M059J (cell line): ENCODE results near the gene MGLL. TPM values are rescaled to one million over a fixed set of nuclear protein-coding genes. Genes with fewer than 3 reads are reported as not detected.
"Not testable (repeated sequence)": the region's sequence is repeated elsewhere in the genome, so short reads cannot be mapped to it uniquely, and the experiment has no call there.

ENCODE experiments used
- DNase-seq: peaks from one replicate; pipeline ENCODE4 v3.0.0-alpha.2; 2012; ENCODE audit warnings: low read depth
- total RNA-seq: library from RNA; depleted of rRNA; stranded (reverse); fragments of >200 nt; shearing (Covaris generic); gene quantifications from 2 replicates; pipeline ENCODE4 v1.2.3, GENCODE V29; 2014

The MGLL gene
- total RNA-seq, 1 experiment from 2014 or later, result 17.0 TPM

DNA sequence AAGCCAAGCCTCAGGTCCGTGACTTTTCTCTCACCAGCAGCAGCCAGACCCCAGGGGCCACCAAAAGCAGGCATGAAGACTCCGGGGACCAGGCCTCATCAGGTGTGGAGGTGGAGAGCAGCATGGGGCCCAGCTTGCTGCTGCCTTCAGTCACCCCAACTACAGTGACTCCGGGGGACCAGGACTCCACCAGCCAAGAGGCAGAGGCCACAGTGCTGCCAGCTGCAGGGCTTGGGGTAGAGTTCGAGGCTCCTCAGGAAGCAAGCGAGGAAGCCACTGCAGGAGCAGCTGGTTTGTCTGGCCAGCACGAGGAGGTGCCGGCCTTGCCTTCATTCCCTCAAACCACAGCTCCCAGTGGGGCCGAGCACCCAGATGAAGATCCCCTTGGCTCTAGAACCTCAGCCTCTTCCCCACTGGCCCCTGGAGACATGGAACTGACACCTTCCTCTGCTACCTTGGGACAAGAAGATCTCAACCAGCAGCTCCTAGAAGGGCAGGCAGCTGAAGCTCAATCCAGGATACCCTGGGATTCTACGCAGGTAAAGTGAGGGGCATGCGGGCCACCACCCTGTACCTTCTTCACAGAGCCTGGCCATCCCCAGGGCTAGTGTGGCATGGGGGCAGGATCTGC lies 161.6 kb downstream of the MGLL start:
- DNase-seq, result no peak

DNA sequence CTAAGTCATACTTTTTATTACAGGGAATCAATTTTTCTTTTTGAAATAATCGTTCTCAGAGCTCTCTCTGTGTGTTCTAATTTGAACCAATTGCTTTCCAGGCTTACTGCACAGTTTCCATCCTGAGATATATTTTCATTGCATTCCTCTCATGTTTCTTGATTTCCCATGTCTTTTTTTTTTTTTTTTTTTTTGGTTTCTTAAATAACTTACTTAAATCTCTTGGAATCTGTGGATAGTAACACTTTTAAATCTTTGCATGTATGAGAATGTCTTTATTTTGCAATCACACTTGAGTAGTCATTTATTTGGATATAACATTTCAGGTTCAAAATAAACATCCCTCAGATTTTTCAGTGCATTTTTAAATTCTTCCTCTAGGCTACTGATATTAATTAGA lies 164.1 kb downstream of the MGLL start:
- DNase-seq, result no peak

DNA sequence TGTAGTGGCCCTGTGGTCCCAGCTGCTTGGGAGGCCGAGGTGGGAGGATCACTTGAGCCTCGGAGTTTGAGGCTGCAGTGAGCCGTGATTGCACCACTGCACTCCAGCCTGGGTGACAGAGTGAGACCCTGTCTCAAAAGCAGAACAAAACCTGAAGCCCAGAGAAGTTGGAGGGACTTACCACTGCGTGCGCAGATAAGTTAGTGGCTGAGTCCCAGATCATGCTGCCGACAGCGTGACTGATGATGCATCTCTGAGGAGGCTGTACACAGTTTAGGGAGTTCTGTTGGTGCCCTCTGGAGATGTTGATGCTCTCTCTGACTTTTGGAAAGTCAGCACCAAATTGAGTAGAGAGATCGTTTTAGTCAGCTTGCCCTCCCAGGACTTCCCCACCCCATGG lies 165.4 kb downstream of the MGLL start:
- DNase-seq, result no peak

DNA sequence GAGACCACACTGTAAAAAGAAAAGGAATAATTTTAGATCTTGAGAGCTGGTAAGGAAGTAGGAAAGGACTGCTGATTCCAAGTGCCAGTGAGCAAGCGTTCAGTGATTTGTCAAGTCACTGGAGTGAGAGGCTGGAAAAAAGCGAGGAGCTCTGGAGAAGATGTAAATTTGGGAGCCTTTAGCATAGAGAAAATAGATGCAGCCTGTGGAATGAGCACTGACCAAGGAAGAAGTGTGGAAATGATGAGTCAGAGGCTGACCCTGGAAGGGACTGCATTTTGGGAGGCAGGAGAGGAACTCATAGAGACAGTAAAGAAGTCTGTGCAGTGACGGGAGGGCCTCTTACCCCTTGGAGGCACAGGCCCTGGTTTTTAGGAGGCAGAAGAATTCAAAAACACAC lies 166.7 kb downstream of the MGLL start:
- DNase-seq, result peak; percentile 81

DNA sequence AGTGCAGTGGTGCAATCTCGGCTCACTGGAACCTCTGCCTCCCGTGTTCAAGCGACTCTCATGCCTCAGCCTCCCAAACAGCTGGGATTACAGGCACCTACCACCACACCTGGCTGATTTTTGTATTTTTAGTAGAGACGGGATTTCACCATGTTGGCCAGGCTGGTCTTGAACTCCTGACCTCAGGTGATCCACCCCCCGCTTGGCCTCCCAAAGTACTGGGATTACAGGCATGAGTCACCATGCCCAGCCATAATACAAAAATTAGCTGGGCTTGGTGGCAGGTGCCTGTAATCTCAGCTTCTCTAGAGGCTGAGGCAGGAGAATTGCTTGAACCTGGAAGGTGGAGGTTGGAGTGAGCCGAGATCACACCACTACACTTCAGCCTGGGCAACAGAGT lies 167.3 kb downstream of the MGLL start:
- not testable (repeated sequence) for DNase-seq

DNA sequence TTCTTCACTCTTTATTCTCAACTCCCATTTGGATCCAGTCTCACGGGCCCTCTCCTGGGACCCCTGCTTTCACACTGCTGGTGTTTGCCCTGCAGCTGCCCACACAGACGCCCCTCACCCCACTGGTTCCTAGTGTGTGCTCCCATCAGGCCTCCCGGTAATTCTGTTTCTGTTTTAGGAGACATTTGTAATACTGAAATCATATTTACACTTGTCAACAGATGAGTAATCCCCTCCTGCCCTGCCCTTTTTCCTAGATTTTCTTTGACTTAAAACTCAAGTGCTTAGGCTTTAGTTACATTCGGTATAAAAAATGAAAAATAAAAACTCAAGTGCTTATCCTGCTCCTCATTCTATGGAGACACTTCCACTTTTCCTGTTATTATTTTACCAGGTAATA lies 167.9 kb downstream of the MGLL start:
- no peak for DNase-seq

DNA sequence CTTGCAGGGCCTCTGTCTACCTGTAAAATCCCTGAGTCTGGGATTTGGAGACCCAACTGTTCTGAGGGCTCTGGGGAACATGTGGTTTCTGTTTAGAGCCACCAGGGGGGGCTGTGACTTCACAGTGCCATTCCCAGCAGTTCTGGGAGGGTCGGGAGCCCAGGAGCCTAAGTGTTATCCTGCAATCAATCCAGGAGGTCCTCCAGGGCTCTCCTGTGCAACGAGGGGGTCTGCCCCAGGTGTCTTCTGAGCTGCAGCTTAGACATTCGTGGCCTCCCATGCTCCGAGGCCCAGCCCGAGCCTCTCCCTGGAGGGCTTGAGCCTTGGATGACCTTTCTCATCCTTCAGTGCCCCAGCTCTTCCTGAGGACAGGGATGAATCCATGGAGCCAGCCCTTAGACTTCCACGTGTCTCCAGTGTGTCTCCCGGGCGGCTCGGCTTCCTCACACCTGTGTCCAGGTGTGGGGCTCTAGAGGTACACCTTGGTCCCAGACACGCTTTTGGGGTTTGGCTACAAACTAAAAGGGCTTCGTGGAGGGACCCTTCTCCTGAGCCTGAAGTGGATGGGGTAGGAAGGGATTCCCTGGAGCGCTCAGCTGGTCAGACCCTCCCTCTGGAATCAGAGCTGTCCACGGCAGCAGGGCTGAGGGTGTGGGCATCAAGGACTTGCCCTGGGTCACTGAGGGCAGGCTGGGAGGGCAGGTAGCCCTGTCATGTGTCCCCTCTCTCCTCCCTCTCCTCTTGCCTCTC lies 169.9 kb downstream of the MGLL start:
- peak; percentile 62 for DNase-seq

DNA sequence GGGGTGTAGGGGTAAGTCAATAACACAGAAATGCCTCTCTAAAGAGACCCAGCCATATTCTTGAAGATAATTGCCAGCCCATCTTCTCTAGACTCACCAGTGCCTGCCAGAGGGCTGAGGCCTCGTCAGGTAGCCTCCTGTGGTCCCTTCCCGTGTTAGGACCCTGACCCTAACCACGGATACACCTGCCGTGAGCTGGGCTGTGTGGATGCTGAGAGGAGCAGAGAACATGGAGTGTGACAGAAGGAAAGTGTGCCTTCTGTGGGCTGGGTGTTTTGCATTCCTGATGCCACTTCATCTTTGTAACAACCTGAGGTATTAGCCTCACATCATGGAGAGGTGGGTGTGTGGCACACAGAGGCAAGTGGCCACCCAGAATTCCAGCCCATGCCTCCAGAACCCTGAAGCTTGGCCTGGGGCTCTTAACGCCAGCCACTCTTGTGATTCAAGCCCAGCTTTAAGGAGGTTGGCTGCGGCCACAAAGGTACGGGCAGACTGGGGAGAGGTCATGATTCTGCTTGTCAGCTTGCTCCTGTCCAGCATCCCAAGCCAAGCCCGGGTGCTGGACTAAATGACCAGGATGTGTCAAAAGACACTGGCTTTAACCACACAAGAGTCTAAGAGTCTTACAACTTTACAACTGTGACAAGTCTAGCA lies 170.7 kb downstream of the MGLL start:
- DNase-seq, result no peak

DNA sequence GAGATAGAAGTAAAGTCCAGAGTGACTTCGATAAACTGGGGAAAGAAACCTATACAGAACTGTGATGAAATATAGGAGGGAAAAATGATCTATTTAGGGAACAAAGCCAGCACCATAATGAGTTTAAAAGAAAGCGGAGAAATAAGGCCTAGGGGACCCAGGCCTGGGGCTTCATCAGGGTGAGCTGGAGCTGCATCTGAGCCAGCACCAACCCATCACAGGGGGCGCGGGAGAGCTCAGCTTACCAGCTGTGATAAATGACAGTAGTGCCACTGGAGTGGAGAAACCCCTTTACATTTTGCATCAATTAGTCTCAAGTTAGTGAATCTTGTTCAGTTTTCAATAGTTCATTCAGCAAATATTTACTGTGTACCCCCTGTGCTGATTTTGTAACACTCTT lies 172.1 kb downstream of the MGLL start:
- DNase-seq, result no peak

DNA sequence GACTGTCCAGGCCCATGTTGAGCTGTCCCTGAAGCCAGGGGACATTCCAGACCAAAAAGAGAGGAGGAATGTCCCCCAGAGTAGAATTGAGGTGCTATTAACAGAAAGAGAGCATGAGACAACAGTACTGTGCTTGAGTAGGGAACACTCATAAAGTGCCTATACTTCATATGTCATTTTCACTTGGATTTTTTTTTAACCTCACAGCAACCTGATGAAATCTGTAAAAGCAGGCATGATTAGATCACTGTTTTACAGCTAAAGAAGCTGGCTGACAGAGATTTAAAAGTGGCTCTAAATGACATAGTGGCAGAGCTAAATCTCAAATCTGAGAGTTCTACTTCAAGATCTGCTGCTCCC lies 174.5 kb downstream of the MGLL start:
- no peak for DNase-seq

DNA sequence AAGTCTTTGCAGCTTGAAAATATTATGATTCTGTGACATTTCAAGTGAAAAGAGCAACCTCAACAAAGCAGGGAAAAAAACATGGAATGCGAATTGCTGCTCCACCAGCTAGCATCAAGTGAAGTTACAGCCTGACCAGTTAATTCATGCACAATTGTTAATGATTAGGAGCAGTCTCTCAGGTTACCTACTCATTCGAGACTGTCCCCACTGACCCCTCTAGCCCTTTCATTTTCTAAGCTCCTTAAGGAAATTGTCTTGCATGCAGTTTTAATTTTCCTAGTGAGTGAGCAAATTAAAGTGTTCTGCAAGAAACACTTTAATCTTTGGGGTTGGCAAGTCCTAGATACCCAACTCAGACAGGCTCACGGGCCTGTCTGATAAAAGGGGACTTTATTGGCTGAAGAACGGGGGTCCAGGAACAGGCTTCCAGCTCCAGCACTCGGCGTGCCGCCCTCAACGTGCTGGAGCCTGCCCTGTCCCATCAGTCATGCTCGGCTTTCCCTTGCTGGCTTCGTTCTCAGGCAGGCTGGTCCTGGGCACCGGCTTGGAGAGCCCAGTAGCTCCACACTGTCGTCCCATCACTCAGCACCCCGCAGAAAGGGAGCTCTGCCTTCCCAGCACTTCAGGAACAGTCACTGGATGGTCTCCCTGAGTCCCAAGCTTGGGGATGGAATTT lies 175.0 kb downstream of the MGLL start:
- DNase-seq, result no peak

DNA sequence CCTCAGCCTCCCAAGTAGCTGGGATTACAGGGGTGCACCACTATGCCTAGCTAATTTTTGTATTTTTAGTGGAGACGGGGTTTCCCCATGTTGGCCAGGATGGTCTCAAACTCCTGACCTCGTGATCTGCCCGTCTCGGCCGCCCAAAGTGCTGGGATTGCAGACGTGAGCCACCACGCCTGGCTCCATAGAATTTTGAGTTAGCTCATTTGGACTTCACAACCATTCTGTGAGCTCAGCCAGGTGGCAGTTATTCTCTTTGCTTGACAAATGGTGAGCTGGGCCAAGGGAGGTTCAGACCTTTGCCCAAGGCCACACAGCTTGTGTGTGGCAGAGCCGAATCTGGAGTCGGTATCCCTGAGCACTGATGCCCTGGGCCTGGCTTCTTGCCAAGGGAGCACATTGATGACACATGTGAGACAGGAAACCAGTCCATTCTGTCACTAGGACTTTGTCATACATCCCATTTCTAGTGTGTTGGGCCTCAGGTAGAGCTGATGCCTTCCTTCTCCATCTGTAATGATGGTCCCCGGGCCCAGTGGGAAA lies 175.7 kb downstream of the MGLL start:
- DNase-seq, result no peak

DNA sequence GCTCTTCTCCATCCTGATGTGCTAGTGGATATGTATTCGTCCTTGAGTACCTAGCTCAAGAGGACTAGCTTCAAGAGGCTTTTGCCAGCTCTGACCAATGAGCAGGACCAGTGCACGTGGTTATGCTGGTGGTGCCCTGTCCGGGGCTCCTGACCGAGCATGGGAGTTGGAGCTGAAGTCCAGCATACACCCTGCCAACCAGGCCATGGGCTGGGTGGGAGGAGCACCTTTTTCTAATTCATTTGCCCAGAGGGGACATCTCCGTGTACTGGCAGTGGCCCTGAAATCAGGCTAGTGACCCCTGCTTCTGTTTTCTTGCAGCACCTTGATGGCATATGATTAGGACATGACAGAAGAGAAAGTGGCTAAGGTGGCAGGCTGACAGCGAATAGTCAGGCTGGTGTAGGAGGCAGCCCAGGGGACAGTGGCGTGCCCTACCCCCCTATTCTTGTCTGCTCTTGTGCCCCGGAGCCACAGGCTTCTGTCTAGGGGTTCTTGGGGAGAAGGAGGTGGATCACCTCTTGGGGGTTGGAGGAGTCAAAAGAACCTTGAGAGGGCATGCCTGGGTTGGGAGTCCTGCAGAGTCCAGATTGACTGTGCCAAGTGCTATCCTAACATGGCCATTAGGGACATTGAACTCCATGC lies 176.8 kb downstream of the MGLL start:
- no peak for DNase-seq

DNA sequence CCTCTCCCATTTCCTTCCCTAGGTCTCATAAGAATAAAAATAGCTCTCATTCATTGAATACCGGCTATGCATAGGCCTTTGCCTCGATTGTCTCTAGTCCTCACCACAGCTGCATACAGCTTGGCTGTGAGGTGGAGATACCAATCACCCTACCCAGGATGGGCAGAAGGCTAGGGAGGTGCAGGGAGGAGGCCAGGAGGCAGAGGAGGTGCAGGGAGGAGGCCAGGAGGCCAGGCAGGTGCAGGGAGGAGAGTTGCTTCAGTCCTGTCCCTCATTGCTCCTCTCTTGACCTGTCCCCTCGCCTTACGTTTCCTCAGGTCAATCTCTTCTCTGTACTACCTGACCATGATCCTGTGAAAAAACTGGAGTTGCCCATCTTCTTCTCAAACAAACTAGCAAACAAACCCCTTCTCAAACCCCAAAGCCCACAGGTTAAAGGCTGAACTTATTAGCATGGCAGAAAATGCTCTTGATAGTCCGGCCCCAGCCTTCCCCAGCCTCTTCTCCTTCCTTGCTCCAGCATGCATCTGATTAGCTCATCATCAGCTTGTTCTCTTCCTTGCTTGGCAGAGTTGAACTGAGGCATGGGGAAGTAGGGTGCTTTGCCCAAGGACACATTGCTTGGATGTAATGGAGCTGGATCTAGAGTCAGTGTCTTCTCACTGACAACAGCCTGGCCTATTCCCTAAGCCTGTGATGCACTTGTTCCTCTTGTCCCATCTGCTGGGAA lies 177.5 kb downstream of the MGLL start:
- no peak for DNase-seq

DNA sequence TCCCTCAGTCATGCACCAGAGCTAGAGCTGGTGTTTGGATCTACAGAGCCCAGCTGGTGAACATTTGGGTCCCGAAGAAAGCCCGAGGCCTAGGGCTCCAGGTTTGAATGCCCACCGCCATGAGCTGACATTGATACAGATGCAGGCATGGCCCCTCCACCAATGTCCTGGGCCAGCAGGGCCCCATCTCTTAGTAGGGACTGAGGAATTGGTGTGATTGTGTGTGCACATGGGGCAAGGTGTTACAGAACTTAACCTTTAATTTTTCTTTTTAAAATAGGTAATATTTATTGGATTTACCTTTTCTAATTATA lies 182.3 kb downstream of the MGLL start:
- DNase-seq, result no peak

DNA sequence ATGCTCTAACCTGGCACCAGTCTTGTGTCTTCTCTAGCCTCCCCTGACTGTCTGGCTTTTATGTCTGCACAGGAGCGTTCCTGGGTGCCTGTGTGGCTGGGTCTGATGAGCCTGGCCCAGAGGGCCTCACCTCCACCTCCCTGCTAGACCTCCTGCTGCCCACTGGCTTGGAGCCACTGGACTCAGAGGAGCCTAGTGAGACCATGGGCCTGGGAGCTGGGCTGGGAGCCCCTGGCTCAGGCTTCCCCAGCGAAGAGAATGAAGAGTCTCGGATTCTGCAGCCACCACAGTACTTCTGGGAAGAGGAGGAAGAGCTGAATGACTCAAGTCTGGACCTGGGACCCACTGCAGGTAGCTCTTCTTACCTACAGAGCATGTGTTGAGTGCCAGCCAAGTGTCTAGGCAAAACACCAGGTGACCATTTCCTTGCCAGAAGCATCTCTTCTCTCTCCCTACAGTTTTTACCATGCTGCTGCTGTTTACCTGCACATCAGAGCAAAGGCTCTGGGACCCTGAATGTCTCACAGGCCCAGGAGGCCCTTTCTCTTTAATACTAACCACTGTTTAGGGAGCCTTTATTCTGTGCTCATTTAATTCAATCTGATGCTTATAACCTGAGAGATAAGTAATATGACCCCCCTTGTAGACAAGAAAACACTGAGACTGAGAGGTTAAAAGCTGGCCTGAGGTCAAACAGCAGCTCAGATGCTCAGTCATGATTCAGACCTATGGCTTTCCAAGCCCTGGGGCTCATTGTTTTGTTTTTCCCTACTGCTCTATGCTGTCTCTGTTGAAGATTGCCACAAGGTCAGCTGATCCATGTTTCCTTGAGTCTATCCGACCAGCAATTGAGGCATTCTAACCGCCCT lies 182.9 kb downstream of the MGLL start:
- peak; percentile 98 for DNase-seq
